Activated CD8-positive, alpha-beta memory T cell treated with anti-CD3 and anti-CD28 coated beads, Interleukin-2, amount 50 U/mL, for 1 hour (primary cell): Measurements from ENCODE around the gene MSMB.
A peak's percentile ranks its signal among the peaks of the same experiment; 100 is the strongest.
"Not testable (repeated sequence)": the region's sequence is repeated elsewhere in the genome, so short reads cannot be mapped to it uniquely, and the experiment has no call there.

ENCODE experiments used
- DNase-seq: peaks from one replicate; pipeline ENCODE4 v3.0.0-alpha.2; 2020; ENCODE audit errors: extremely low read depth

MSMB gene, protein sequence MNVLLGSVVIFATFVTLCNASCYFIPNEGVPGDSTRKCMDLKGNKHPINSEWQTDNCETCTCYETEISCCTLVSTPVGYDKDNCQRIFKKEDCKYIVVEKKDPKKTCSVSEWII

DNA sequence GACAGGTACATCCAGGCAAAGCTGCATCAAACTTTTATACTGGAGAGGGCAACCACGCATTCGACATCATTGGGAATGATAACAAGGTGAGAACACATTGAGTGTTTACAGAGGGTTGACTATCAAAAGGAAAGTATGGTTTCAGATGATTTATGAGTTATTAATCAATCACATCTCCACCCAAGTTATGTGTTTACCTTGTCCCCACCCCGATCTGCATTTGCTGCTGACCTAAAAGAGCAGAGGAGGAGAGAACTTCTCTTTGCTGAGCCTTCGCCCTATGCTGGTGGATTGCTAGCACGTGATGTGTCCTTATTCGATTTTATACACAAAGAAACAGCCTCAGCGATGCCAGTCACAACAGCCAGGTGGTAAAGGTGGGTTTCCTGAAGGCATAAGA lies at the start of gene MSMB:
TSS of gene MSMB (minus strand) at position 9 of the 400 bp plus-strand sequence. CDS start 32 bp downstream, outside the sequence.
- DNase-seq, result no peak

GRCh38 chr10:46094931-46095750 lies 49.1 kb upstream of the MSMB start:
- no peak for DNase-seq

- DNase-seq, result no peak
Measured at GRCh38 chr10:46094197-46094500, 48.1 kb upstream of the MSMB start.

DNA sequence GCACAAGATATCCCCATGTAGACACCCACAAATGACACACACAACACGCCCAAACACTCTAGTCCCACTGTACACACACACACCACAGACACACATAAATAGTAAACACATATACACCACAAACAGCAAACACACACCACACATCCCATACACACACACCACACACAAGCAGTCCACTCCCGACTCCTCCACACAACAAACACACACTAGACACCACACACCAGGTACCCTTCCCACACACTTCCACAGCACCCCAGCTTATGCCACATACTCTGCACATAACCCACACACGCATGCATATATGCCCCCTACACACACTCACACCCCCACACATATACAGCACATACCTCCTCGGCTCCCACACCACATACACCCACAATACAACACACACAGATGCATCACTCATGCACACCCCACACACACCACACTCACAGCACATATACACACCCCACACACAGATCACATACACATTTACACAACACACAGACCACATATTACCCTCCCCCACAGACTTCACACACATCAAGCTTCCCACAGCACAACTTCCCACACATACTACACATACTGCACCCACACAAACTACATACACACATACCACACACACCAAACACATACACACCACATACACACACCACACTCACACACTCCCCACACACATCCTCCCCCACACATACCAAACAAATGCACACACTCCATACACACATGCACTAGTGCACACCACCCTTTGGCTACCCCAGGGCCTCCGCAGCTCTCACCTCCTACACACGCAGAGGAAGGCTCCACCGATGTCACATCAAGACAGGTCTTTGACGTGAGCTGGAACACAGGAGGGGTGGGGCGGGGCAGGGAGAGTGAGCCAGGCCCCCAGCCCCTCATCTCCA lies 47.5 kb upstream of the MSMB start:
- peak; percentile 12 for DNase-seq

- no peak for DNase-seq
Measured at GRCh38 chr10:46092524-46093081, 46.5 kb upstream of the MSMB start.

- DNase-seq, result no peak
Measured at GRCh38 chr10:46091828-46092523, 45.9 kb upstream of the MSMB start.

GRCh38 chr10:46091080-46091827 lies 45.2 kb upstream of the MSMB start:
- no peak for DNase-seq

DNA sequence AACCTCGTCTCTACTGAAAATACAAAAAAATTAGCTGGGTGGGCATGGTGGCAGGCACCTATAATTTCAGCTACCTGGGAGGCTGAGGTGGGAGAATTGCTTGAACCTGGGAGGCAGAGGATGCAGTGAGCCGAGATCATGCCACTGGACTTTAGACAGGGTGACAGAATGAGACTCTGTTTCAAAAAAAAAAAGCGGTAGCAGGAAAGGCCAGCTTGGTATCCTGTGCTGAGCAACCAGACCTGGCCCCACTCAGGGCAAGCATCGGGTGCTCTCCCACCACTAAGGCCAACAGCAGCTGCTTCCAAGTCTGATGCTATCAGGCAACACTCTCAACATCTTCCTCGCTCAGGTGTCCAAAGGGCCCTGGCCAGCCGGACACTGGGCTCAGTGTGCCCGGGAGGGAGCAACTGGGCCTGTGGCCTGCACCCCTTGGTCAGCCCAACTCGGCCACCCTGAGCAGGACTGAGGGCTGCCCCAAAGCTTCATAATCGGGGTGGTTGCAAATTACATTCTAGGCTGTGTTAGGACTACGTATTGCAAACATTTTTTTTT lies 44.3 kb upstream of the MSMB start:
- no peak for DNase-seq

- not testable (repeated sequence) for DNase-seq
Measured at GRCh38 chr10:46087381-46087780, 41.3 kb upstream of the MSMB start.

- DNase-seq, result no peak
Measured at GRCh38 chr10:46084321-46085165, 38.5 kb upstream of the MSMB start.

DNA sequence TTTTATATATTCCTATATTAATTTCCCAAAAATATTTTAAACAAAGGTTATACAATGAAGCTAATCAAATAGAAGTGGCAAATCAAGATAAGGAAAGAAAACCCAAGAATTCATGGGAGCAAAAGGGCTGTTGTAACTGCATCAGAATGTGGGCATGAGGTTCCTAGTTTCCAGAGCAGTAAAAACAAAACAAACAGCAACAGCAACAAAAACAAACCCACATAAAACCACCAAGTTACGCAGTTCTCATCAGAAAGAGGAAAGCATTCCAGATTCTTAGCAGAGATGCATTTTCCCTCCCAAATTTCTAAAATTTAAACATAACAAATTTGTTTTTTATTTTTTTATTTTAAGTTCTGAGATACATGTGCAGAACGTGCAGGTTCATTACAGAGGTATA lies 34.8 kb upstream of the MSMB start:
- no peak for DNase-seq

GRCh38 chr10:46079831-46080585 lies 33.9 kb upstream of the MSMB start:
- no peak for DNase-seq

- DNase-seq, result no peak
Measured at GRCh38 chr10:46077731-46078413, 31.8 kb upstream of the MSMB start.

- DNase-seq, result no peak
Measured at GRCh38 chr10:46077141-46077554, 31.1 kb upstream of the MSMB start.

DNA sequence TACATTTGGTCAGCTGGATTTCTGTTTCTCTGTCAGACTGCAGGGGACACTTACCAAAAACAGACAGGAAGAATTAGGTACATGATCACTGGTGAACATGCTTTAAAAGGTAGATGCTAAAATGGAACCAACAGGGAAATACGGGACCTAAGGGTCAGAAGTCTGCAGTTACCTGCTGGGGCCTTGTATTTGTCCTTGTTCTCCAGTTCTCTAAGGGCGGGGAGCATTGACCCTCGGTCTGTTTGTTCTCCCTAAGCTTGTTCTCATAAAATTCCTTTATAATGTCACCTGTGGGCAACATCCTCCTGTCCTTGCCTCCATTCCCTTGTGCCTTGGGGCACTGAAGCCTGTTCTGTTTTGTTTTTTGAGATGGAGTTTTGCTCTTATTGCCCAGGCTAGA lies 29.8 kb upstream of the MSMB start:
- no peak for DNase-seq

DNA sequence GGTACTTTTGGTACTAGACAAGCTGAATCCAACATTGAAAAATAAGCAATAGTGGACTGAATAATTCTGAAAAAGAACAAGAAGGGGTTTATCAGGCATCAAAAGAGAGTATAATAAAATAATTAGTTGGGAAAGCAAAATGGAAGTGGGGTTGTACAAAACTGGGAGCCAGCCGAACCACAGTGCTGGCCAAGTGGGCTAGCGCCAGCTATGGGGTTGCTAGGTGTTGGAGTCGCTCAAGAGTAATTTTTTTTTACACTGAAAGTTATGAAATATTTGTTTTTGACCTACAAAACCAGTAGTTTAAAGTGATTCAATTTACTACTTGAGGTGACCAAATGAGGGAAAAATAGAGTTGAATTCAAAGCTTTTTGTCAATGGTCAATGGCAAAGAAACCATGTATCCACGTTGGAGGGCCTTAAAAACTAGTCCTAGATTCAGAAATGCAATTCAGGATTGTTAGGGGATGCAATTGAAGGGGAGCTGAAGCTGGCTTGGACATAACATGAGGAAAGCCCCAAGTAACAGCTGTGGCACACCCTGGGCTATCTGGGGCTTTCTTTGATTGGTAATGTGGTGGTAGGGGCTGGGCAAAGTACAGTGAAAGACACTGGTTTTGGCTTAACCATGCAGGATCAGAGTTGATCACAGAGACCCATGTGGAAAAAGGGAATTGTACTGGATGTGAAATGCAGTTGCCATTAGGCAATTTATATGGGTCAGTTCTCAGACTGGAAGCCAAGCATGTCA lies 28.3 kb upstream of the MSMB start:
- no peak for DNase-seq

GRCh38 chr10:46073564-46073963 lies 27.5 kb upstream of the MSMB start:
- no peak for DNase-seq

DNA sequence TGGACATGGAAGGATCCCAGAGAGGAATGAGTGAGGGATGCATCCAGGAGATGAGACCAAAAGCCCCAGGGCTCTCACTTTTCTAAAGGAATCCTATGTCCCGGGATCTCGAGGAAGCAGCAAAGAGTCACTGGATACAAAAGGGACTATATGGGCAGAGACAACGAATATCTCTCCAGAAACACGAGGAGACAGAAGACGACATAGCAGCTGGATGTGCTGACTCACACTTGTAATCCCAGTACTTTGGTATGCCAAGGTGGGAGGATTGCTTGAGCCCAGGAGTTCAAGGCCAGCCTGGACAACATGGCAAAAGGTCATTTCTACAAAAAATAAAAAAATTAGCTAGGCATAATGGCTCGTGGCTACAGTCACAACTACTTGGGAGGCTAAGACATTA lies 24.7 kb upstream of the MSMB start:
- DNase-seq, result no peak
